HG03469 (cell line): ENCODE measurements around the gene PCDHA7.
"Not testable (repeated sequence)": the region's sequence is repeated elsewhere in the genome, so short reads cannot be mapped to it uniquely, and the experiment has no call there.

Experiments used
- ATAC-seq: cut with Tn5 transposase; IDR thresholded peaks from one replicate; pipeline ENCODE4 v1.9.1; 2021; ENCODE audit warnings: mild to moderate bottlenecking, moderate library complexity, moderate number of reproducible peaks; ENCODE audit not compliant: unreplicated experiment

The PCDHA7 gene

GRCh38 chr5:140833993-140834392 is at the start of gene PCDHA7:
TSS of gene PCDHA7 (plus strand) at chr5:140834269. CDS start at chr5:140834384, 115 bp downstream.
- ATAC-seq = no peak

GRCh38 chr5:140785905-140786686 is 48.0 kb upstream of the PCDHA7 start, which contains the start of gene PCDHA1:
TSS of gene PCDHA1 (plus strand) at chr5:140786140.
- ATAC-seq = no peak

GRCh38 chr5:140787422-140787821 is 46.6 kb upstream of the PCDHA7 start:
- ATAC-seq = not testable (repeated sequence)

GRCh38 chr5:140787849-140788504 is 46.1 kb upstream of the PCDHA7 start:
- not testable (repeated sequence) for ATAC-seq

GRCh38 chr5:140791089-140791488 is 43.0 kb upstream of the PCDHA7 start:
- ATAC-seq = no peak

GRCh38 chr5:140794595-140795258 is 39.3 kb upstream of the PCDHA7 start, which contains the start of gene PCDHA2:
TSS of gene PCDHA2 (plus strand) at chr5:140794852.
- ATAC-seq = no peak

- no peak for ATAC-seq
These were observed 38.8 kb upstream of the PCDHA7 start for GRCh38 chr5:140795259-140795641.

- ATAC-seq = not testable (repeated sequence)
These were observed 37.9 kb upstream of the PCDHA7 start for GRCh38 chr5:140796072-140796717.

GRCh38 chr5:140796718-140797095 is 37.4 kb upstream of the PCDHA7 start:
- ATAC-seq = no peak

- ATAC-seq = no peak
These were observed 33.1 kb upstream of the PCDHA7 start, which contains the start of gene PCDHA3 for GRCh38 chr5:140800816-140801493. TSS of gene PCDHA3 (plus strand) at chr5:140801057.

GRCh38 chr5:140801494-140801841 is 32.6 kb upstream of the PCDHA7 start:
- no peak for ATAC-seq

GRCh38 chr5:140802381-140802780 is 31.7 kb upstream of the PCDHA7 start:
- ATAC-seq = not testable (repeated sequence)

GRCh38 chr5:140802781-140803271 is 31.2 kb upstream of the PCDHA7 start:
- ATAC-seq = no peak

GRCh38 chr5:140806834-140807775 is 27.0 kb upstream of the PCDHA7 start, which contains the start of gene PCDHA4:
TSS of gene PCDHA4 (plus strand) at chr5:140807068.
- no peak for ATAC-seq

GRCh38 chr5:140808241-140808888 is 25.7 kb upstream of the PCDHA7 start:
- not testable (repeated sequence) for ATAC-seq

GRCh38 chr5:140808889-140809291 is 25.2 kb upstream of the PCDHA7 start:
- no peak for ATAC-seq

GRCh38 chr5:140821375-140822280 is 12.4 kb upstream of the PCDHA7 start, which contains the start of gene PCDHA5:
TSS of gene PCDHA5 (plus strand) at chr5:140821613.
- ATAC-seq = no peak

- ATAC-seq = no peak
These were observed 11.8 kb upstream of the PCDHA7 start for GRCh38 chr5:140822281-140822629.
